ENCODE measurements around the gene TMEM167B. TPM values are rescaled to one million over a fixed set of nuclear protein-coding genes. Genes with fewer than 3 reads are reported as not detected.
"Not testable (repeated sequence)": the region's sequence is repeated elsewhere in the genome, so short reads cannot be mapped to it uniquely, and the experiment has no call there.

Gene TMEM167B
- total RNA-seq, 3 donors from 2014 or later (not counting 1 experiment from before 2014, with no cell fraction given), result 61.2 to 73.0 (median 71.8) TPM

GRCh38 chr1:109050228-109050995 is 40.2 kb upstream of the TMEM167B start:
- WGBS (ENCODE audit: insufficient coverage), result 82% methylated on average over 6 of the region's 7 CpGs
- intact Hi-C loops (cut with micrococcal nuclease), result no loop called here
- Mint-ChIP-seq H3K27me3 (ENCODE audit: low read depth in 2 of 2) (peaks cover 0 to 4% of the 10 kb centered on the region in 2 donors), H3K27ac (no peak overlapping the region), H3K36me3 (no peaks in the 10 kb centered on the region), H3K4me3 (no peak overlapping the region), H3K4me1 (no peaks in the 10 kb centered on the region), H3K9me3 (no peaks in the 10 kb centered on the region)
- no peak overlapping the region for H3K27ac ChIP-seq (ENCODE audit: low read length)
- no peaks in the 10 kb centered on the region for H3K36me3 ChIP-seq (ENCODE audit: control insufficient read depth, insufficient read depth, low read length)
- no peaks in the 10 kb centered on the region for H3K4me1 ChIP-seq (ENCODE audit: control insufficient read depth, insufficient read depth, low read length)
- H3K27me3 ChIP-seq (ENCODE audit: control insufficient read depth, insufficient read depth, low read length), result no peaks in the 10 kb centered on the region
- H3K9me3 ChIP-seq (ENCODE audit: control insufficient read depth, insufficient read depth, low read length), result no peaks in the 10 kb centered on the region
- DNase-seq, result no peak
- ATAC-seq, result no peak
- no peak for TF ChIP-seq CTCF (IDR thresholded peaks at IDR 0.05)
- H3K4me3 ChIP-seq (ENCODE audit: low read length), result no peak overlapping the region

GRCh38 chr1:109052145-109052544 is 38.4 kb upstream of the TMEM167B start:
- WGBS (ENCODE audit: insufficient coverage), result 96% methylated on average over 3 of the region's 3 CpGs
- ATAC-seq, result not testable (repeated sequence)

GRCh38 chr1:109056064-109056463 is 34.5 kb upstream of the TMEM167B start:
- H3K4me1 Mint-ChIP-seq, result no peaks in the 10 kb centered on the region
- intact Hi-C loops (cut with micrococcal nuclease), result no loop called here
- WGBS (ENCODE audit: insufficient coverage), result 95% methylated on average over 3 of the region's 3 CpGs

More at GRCh38 chr1:109052145-109052544, 38.4 kb upstream of the TMEM167B start:
- H3K4me1 Mint-ChIP-seq; H3K4me3 Mint-ChIP-seq; H3K9me3 Mint-ChIP-seq; H3K27me3 ChIP-seq (ENCODE audit: control insufficient read depth, insufficient read depth, low read length); H3K36me3 Mint-ChIP-seq; H3K27ac ChIP-seq (ENCODE audit: low read length); intact Hi-C loops (cut with micrococcal nuclease); DNase-seq; H3K36me3 ChIP-seq (ENCODE audit: control insufficient read depth, insufficient read depth, low read length); H3K4me3 ChIP-seq (ENCODE audit: low read length); H3K27ac Mint-ChIP-seq; H3K27me3 Mint-ChIP-seq (ENCODE audit: low read depth in 2 of 2); H3K9me3 ChIP-seq (ENCODE audit: control insufficient read depth, insufficient read depth, low read length); H3K4me1 ChIP-seq (ENCODE audit: control insufficient read depth, insufficient read depth, low read length): not testable (repeated sequence)

GRCh38 chr1:109059026-109059425 is 31.5 kb upstream of the TMEM167B start:
- no peaks in the 10 kb centered on the region for H3K36me3 Mint-ChIP-seq
- peaks cover under 1% of the 10 kb centered on the region for H3K36me3 ChIP-seq (ENCODE audit: control insufficient read depth, insufficient read depth, low read length)
- no peaks in the 10 kb centered on the region for H3K9me3 ChIP-seq (ENCODE audit: control insufficient read depth, insufficient read depth, low read length)
- no peak overlapping the region for H3K27ac Mint-ChIP-seq
- no peaks in the 10 kb centered on the region for H3K27me3 Mint-ChIP-seq (ENCODE audit: low read depth in 2 of 2)
- intact Hi-C loops (cut with micrococcal nuclease), result no loop called here
- H3K27ac ChIP-seq (ENCODE audit: low read length), result no peak overlapping the region
- H3K4me1 ChIP-seq (ENCODE audit: control insufficient read depth, insufficient read depth, low read length), result no peaks in the 10 kb centered on the region
- no peak overlapping the region for H3K4me3 ChIP-seq (ENCODE audit: low read length)
- no peaks in the 10 kb centered on the region for H3K27me3 ChIP-seq (ENCODE audit: control insufficient read depth, insufficient read depth, low read length)
- H3K4me1 Mint-ChIP-seq, result no peaks in the 10 kb centered on the region
- TF ChIP-seq CTCF (IDR thresholded peaks at IDR 0.05), result no peak
- H3K4me3 Mint-ChIP-seq, result no peak overlapping the region
- DNase-seq, result no peak
- H3K9me3 Mint-ChIP-seq, result no peaks in the 10 kb centered on the region
- no peak for ATAC-seq

More at GRCh38 chr1:109056064-109056463, 34.5 kb upstream of the TMEM167B start:
- H3K4me1 ChIP-seq (ENCODE audit: control insufficient read depth, insufficient read depth, low read length), result no peaks in the 10 kb centered on the region
- ATAC-seq, result no peak
- no peak overlapping the region for H3K27ac Mint-ChIP-seq
- H3K36me3 ChIP-seq (ENCODE audit: control insufficient read depth, insufficient read depth, low read length), result no peaks in the 10 kb centered on the region
- H3K4me3 ChIP-seq (ENCODE audit: low read length), result no peak overlapping the region
- no peaks in the 10 kb centered on the region for H3K9me3 Mint-ChIP-seq
- TF ChIP-seq CTCF (IDR thresholded peaks at IDR 0.05), result no peak
- H3K27ac ChIP-seq (ENCODE audit: low read length), result no peak overlapping the region
- H3K27me3 Mint-ChIP-seq (ENCODE audit: low read depth in 2 of 2), result no peaks in the 10 kb centered on the region
- H3K36me3 Mint-ChIP-seq, result no peaks in the 10 kb centered on the region
- no peak for DNase-seq
- H3K4me3 Mint-ChIP-seq, result no peak overlapping the region
- no peaks in the 10 kb centered on the region for H3K27me3 ChIP-seq (ENCODE audit: control insufficient read depth, insufficient read depth, low read length)
- H3K9me3 ChIP-seq (ENCODE audit: control insufficient read depth, insufficient read depth, low read length), result no peaks in the 10 kb centered on the region
